Lung (tissue), 12 donors: ENCODE results near the gene MEF2A. TPM values are rescaled to one million over a fixed set of nuclear protein-coding genes. Genes with fewer than 3 reads are reported as not detected.
A peak's percentile ranks its signal among the peaks of the same experiment; 100 is the strongest.

Experiments
- ATAC-seq: fragments of 200-7000 bp; cut with Tn5 transposase; one replicate; pipeline ENCODE4 v1.9.1; 2020; ENCODE audit warnings: moderate number of reproducible peaks; ENCODE audit not compliant: insufficient read depth, low FRiP score
- DNase-seq, 3 donors: peaks; one replicate each; pipeline ENCODE4 v3.0.0-alpha.2; 2013 to 2017
- H3K27ac ChIP-seq, 2 donors: one replicate each; pipeline ENCODE4 v1.5.1; 2013; ENCODE audit warnings: mild to moderate bottlenecking in 2 of 2, moderate library complexity in 2 of 2, control low read depth in 1 of 2, inconsistent platforms in 1 of 2, low read depth in 1 of 2, low read length in 1 of 2
- H3K27me3 ChIP-seq, 3 donors: one replicate each; pipeline ENCODE4 v1.5.1; 2013; ENCODE audit warnings: low read length in 2 of 3; ENCODE audit not compliant: control insufficient read depth in 3 of 3, insufficient read depth in 3 of 3
- H3K36me3 ChIP-seq, 4 donors: one replicate each; pipeline ENCODE4 v1.5.1; 2013; ENCODE audit warnings: low read length in 4 of 4, mild to moderate bottlenecking in 1 of 4, moderate library complexity in 1 of 4; ENCODE audit not compliant: control insufficient read depth in 4 of 4, insufficient read depth in 4 of 4
- H3K4me1 ChIP-seq, 5 donors: one replicate each; pipeline ENCODE4 v1.5.1; 2013; ENCODE audit warnings: low read length in 5 of 5, mild to moderate bottlenecking in 2 of 5, moderate library complexity in 1 of 5; ENCODE audit not compliant: control insufficient read depth in 5 of 5, insufficient read depth in 5 of 5
- H3K4me3 ChIP-seq: one replicate; pipeline ENCODE4 v1.5.1; 2013; ENCODE audit warnings: mild to moderate bottlenecking, control low read depth, moderate library complexity
- H3K9ac ChIP-seq, 2 donors: one replicate each; pipeline ENCODE4 v1.5.1; 2013; ENCODE audit warnings: low read length in 2 of 2, control low read depth in 1 of 2; ENCODE audit not compliant: insufficient read depth in 1 of 2
- H3K9me3 ChIP-seq, 4 donors: one replicate each; pipeline ENCODE4 v1.5.1; 2013; ENCODE audit warnings: low read length in 3 of 4, mild to moderate bottlenecking in 1 of 4, moderate library complexity in 1 of 4; ENCODE audit not compliant: control insufficient read depth in 4 of 4, insufficient read depth in 3 of 4
- WGBS, 2 donors: extraction: QIAGEN DNeasy Blood & Tissue Kit; methylation state at CpG; one replicate each; pipeline ENCODE4 v1.1.7; 2013; 5-methylcytosine and 5-hydroxymethylcytosine counted together
- polyA plus RNA-seq, 2 donors: library from polyadenylated mRNA; stranded (reverse); fragments of 200-250 nt; gene quantifications; one replicate each; pipeline ENCODE4 v1.2.1, GENCODE V29; 2013
- total RNA-seq, 2 donors: library from RNA; depleted of rRNA in 1 of 2; stranded (reverse); fragments of >200 nt in 1 of 2; gene quantifications; one replicate each; pipeline ENCODE4 v1.2.1, GENCODE V29; 2014 to 2021
- TF ChIP-seq, protein P1 (sequence below): IDR thresholded peaks from 2 replicates; pipeline ENCODE4 v1.5.1; 2012; ENCODE audit warnings: mild to moderate bottlenecking; ENCODE audit errors: control extremely low read depth, extremely low read depth
- donor health status: control.
- donor health status: control.
- donor health status: Bipolar disorder and iron deficiency.
- donor health status: healthy.
- donor health status: DM: yes; HTN: yes; CAD: no.

The MEF2A gene
- total and polyA plus RNA-seq, 4 donors, result 26.0 to 140 (median 48.1) TPM

DNA sequence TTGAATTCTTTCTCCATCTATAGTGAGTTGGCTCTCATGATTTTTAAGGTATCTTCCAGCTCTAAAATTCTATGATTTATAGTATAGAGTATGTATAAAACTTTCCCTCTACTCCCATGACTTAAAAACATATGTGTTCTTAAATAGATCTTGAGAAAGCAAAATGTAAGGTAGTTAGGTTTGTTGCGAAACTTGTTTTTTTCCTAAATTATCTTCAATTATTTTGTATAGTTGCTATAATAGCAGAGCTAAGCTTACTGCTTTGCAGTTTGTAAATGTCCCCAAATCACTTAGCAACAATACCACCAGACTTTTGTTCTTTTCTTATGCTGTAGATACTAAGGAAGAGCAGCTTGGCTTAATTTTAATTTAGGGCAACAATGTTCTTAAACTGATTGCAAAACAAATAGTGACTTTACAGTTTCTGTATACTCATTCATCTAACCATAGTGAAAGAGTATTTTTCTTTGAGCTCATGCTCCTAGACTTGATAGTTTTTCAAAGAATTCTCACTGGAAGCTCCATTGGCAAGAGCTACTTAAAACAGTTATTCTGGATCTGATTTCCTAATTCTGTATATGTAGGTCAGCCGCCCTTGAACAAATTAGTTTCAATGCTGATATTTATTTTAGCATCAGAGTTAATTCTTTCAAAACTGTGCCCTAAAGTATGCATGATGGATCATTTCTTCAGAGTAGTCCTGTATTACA lies 106.3 kb downstream of the MEF2A start:
- Histone ChIP-seq H3K9ac (no peak overlapping the region), H3K9me3 (no peaks in the 10 kb centered on the region), H3K27me3 (no peaks in the 10 kb centered on the region), H3K4me1 (peaks cover 0 to 7% (median 0%) of the 10 kb centered on the region in 5 donors), H3K36me3 (peaks cover 6 to 23% (median 16%) of the 10 kb centered on the region in 4 donors), H3K4me3 (no peak overlapping the region), H3K27ac (no peak overlapping the region)
- WGBS, 2 donors, result 92 to 93% methylated on average over 2 of the region's 2 CpGs
- ATAC-seq, result no peak
- TF ChIP-seq, protein P1, sequence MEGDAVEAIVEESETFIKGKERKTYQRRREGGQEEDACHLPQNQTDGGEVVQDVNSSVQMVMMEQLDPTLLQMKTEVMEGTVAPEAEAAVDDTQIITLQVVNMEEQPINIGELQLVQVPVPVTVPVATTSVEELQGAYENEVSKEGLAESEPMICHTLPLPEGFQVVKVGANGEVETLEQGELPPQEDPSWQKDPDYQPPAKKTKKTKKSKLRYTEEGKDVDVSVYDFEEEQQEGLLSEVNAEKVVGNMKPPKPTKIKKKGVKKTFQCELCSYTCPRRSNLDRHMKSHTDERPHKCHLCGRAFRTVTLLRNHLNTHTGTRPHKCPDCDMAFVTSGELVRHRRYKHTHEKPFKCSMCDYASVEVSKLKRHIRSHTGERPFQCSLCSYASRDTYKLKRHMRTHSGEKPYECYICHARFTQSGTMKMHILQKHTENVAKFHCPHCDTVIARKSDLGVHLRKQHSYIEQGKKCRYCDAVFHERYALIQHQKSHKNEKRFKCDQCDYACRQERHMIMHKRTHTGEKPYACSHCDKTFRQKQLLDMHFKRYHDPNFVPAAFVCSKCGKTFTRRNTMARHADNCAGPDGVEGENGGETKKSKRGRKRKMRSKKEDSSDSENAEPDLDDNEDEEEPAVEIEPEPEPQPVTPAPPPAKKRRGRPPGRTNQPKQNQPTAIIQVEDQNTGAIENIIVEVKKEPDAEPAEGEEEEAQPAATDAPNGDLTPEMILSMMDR, result no peak
- DNase-seq, result peak in 1 of 3 donors; percentile 11

DNA sequence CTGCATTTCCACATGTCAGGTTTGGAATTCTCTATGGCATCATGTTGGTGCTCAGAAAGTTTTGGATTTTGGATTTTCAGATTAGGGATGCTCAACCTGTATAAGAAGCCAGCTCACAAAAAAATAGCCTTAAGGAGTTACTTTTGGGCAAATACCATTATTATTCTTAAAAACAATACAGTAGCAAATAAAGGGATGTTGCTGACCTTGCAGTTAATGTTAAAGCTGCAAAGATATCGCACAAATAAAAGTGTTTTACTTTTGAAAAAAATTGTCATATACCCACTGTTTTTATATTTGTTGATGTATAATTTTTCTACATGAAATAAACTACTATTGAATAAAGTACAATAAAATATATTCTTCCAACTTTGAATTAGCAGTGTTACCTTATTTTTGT lies 107.3 kb downstream of the MEF2A start:
- WGBS, 2 donors, result 97 to 100% methylated on average over 1 of the region's 1 CpG
- H3K36me3 ChIP-seq, result peaks cover 6 to 28% (median 19%) of the 10 kb centered on the region in 4 donors

GRCh38 chr15:99674279-99674678 lies 108.5 kb downstream of the MEF2A start:
- no peaks in the 10 kb centered on the region for H3K9me3 ChIP-seq
- H3K36me3 ChIP-seq, result peaks cover 8 to 37% (median 27%) of the 10 kb centered on the region in 4 donors
- DNase-seq, result no peak
- 86 to 95% methylated on average over 2 of the region's 2 CpGs for WGBS, 2 donors
- no peak overlapping the region for H3K4me3 ChIP-seq
- ATAC-seq, result no peak
- TF ChIP-seq, protein P1, result no peak
- no peak overlapping the region for H3K9ac ChIP-seq
- H3K27me3 ChIP-seq, result no peaks in the 10 kb centered on the region
- peaks cover 0 to 4% (median 0%) of the 10 kb centered on the region in 5 donors for H3K4me1 ChIP-seq
- no peak overlapping the region for H3K27ac ChIP-seq

More for the DNA sequence above, 107.3 kb downstream of the MEF2A start:
- DNase-seq, result no peak
- H3K4me3 ChIP-seq, result no peak overlapping the region
- H3K4me1 ChIP-seq, result peaks cover 0 to 10% (median 0%) of the 10 kb centered on the region in 5 donors
- no peaks in the 10 kb centered on the region for H3K9me3 ChIP-seq
- H3K27me3 ChIP-seq, result no peaks in the 10 kb centered on the region
- TF ChIP-seq, protein P1, result no peak
- H3K9ac ChIP-seq, result no peak overlapping the region
- ATAC-seq, result no peak
- H3K27ac ChIP-seq, result no peak overlapping the region
